HepG2 (cell line): ENCODE data around the gene GNG13. TPM values are rescaled to one million over a fixed set of nuclear protein-coding genes. Genes with fewer than 3 reads are reported as not detected.

Experiments used
- ATAC-seq: fragments of 200-7000 bp; cut with Tn5 transposase; 3 replicates; pipeline ENCODE4 v1.9.1; 2020; ENCODE audit warnings: mild to moderate bottlenecking, moderate library complexity
- BruUV-seq: library from RNA; stranded (reverse); fragments of 400-500 nt; replicated peaks from 2 replicates; lab custom pipeline; 2021; lab: Mats Ljungman, UMichigan
- CTCF ChIA-PET: fragments of 300-600 bp; formaldehyde crosslinking; extraction: SDS; loops from one replicate; lab custom pipeline; 2021; ENCODE audit warnings: low total read pairs, inconsistent platforms, low intra/inter-chr PET ratio; lab: Yijun Ruan, JAX
- POLR2A ChIA-PET: fragments of 350-600 bp; sonication (Branson Sonifier 250); formaldehyde crosslinking; loops from one replicate; lab custom pipeline; 2020; ENCODE audit warnings: antibody characterized with exemption, inconsistent platforms; lab: Yijun Ruan, JAX
- DNase-seq: peaks from one replicate; pipeline ENCODE4 v3.0.0-alpha.2; 2015; ENCODE audit warnings: low spot score
- FAIRE-seq: peaks from 3 replicates; lab custom pipeline; 2011; peaks lifted over from hg19 to GRCh38; lab: Jason Lieb, UNC
- H2AFZ ChIP-seq: one replicate; pipeline ENCODE4 v1.6.1; 2011; ENCODE audit warnings: low read length, inconsistent platforms
- H3K27ac ChIP-seq: fragments of 300-600 bp; 3 replicates; pipeline ENCODE4 v1.8.0; 2011; ENCODE audit warnings: mixed run types, mild to moderate bottlenecking, mixed read lengths, low read length, inconsistent platforms; ENCODE audit not compliant: insufficient read depth; ENCODE audit errors: extremely low read length
- H3K27me3 ChIP-seq, 2 experiments: fragments of 200-600 bp in 1 of 2; 2 replicates in 1 of 2; 3 replicates in 1 of 2; pipeline versions ENCODE4 v1.6.0 to v1.8.0; 2011; ENCODE audit warnings: low read length in 2 of 2, mild to moderate bottlenecking in 2 of 2, moderate library complexity in 2 of 2, inconsistent platforms in 1 of 2; ENCODE audit not compliant: insufficient read depth in 2 of 2, control insufficient read depth in 1 of 2
- H3K36me3 ChIP-seq, 2 experiments: fragments of 200-600 bp in 1 of 2; replicated peaks in 1 of 2; 2 replicates in 1 of 2; 3 replicates in 1 of 2; pipeline versions ENCODE4 v1.5.1 to v1.8.0; 2011; ENCODE audit warnings: low read length in 2 of 2, inconsistent platforms in 1 of 2; ENCODE audit not compliant: insufficient read depth in 2 of 2, control insufficient read depth in 1 of 2
- H3K4me1 ChIP-seq: 2 replicates; pipeline ENCODE4 v1.5.1; 2012; ENCODE audit warnings: low read length, inconsistent platforms; ENCODE audit not compliant: insufficient read depth
- H3K4me2 ChIP-seq: 2 replicates; pipeline ENCODE4 v1.6.0; 2011; ENCODE audit warnings: low read depth, low read length, inconsistent platforms
- H3K4me3 ChIP-seq, 3 experiments: fragments of 200-600 bp in 1 of 3; sonication (generic), shearing (Covaris generic) in 1 of 3; replicated peaks in 1 of 3; 2 replicates each; pipeline ENCODE4 v1.5.1; 2011 to 2016; ENCODE audit warnings: low read length in 3 of 3, inconsistent platforms in 2 of 3, low read depth in 2 of 3, mild to moderate bottlenecking in 2 of 3, control low read depth in 1 of 3, mixed read lengths in 1 of 3; ENCODE audit not compliant: insufficient read depth in 1 of 3
- H3K79me2 ChIP-seq: one replicate; pipeline ENCODE4 v1.6.1; 2011; ENCODE audit warnings: low read length, inconsistent platforms; ENCODE audit not compliant: insufficient read depth
- H3K9ac ChIP-seq: 2 replicates; pipeline ENCODE4 v1.6.0; 2011; ENCODE audit warnings: mild to moderate bottlenecking, low read depth, low read length, inconsistent platforms; ENCODE audit not compliant: insufficient read depth
- H3K9me3 ChIP-seq: 2 replicates; pipeline ENCODE4 v1.5.1; 2012; ENCODE audit warnings: mild to moderate bottlenecking, low read length
- H4K20me1 ChIP-seq: 2 replicates; pipeline ENCODE4 v1.6.0; 2011; ENCODE audit warnings: inconsistent platforms, mild to moderate bottlenecking, low read length, moderate library complexity; ENCODE audit not compliant: insufficient read depth
- CHD2 ChIP-seq: IDR thresholded peaks from 2 replicates; pipeline ENCODE4 v1.6.1; 2011; ENCODE audit warnings: low read depth, low read length, improper control_type of control experiment
- JDP2 ChIP-seq: sonication (generic); formaldehyde crosslinking; IDR thresholded peaks from 2 replicates; pipeline ENCODE4 v1.8.1; 2022; ENCODE audit warnings: missing genetic modification reagents, borderline replicate concordance
- PATZ1 ChIP-seq: sonication (generic); formaldehyde crosslinking; IDR thresholded peaks from 2 replicates; pipeline ENCODE4 v1.4.0; 2020; ENCODE audit warnings: missing genetic modification reagents
- PLSCR1 ChIP-seq: sonication (generic); formaldehyde crosslinking; IDR thresholded peaks from 2 replicates; pipeline ENCODE4 v1.5.0; 2020; ENCODE audit warnings: missing genetic modification reagents, mild to moderate bottlenecking, borderline replicate concordance
- SRSF9 ChIP-seq: fragments of 200-400 bp; formaldehyde crosslinking; IDR thresholded peaks from 2 replicates; pipeline ENCODE4 v1.6.1; 2018; ENCODE audit warnings: borderline replicate concordance, mild to moderate bottlenecking, low read depth, low read length; ENCODE audit not compliant: insufficient read depth, poor library complexity, severe bottlenecking
- ZBTB4 ChIP-seq: sonication (generic); formaldehyde crosslinking; IDR thresholded peaks from 2 replicates; pipeline ENCODE4 v1.4.0; 2020; ENCODE audit warnings: missing genetic modification reagents, mild to moderate bottlenecking, borderline replicate concordance
- ZNF275 ChIP-seq: sonication (generic); formaldehyde crosslinking; IDR thresholded peaks from 2 replicates; pipeline ENCODE4 v1.8.0; 2022; ENCODE audit warnings: missing genetic modification reagents, mild to moderate bottlenecking, inconsistent platforms, borderline replicate concordance
- ZNF335 ChIP-seq: sonication (generic); formaldehyde crosslinking; IDR thresholded peaks from 2 replicates; pipeline ENCODE4 v1.4.0; 2020; ENCODE audit warnings: missing genetic modification reagents
- ZNF503 ChIP-seq: sonication (generic); formaldehyde crosslinking; IDR thresholded peaks from 2 replicates; pipeline ENCODE4 v1.4.0; 2020; ENCODE audit warnings: missing genetic modification reagents
- WGBS: methylation state at CpG from one replicate; pipeline ENCODE4 v1.1.6; 2017; ENCODE audit warnings: low lambda C conversion rate; 5-methylcytosine and 5-hydroxymethylcytosine counted together
- in situ Hi-C: cut with HindIII; loops from 2 replicates; pipeline ENCODE4 v1.10.0; 2017; ENCODE audit warnings: low pct_unique_long_range_greater_than_20kb; ENCODE audit not compliant: extremely low pct_ligation_motif_present
- intact Hi-C: fragments of 100-400 bp; cut with micrococcal nuclease; formaldehyde crosslinking; loops from one replicate; pipeline ENCODE4 v1.10.0; 2022; ENCODE audit not compliant: unreplicated experiment
- polyA plus RNA-seq, 8 experiments: library from polyadenylated mRNA; depleted of rRNA in 3 of 8; stranded (reverse) in 7 of 8; unstranded in 1 of 8; fragments of >200 nt; fragmentation: Illumina TruSeq in 4 of 8; extraction: Trizol in 4 of 8; gene quantifications; 2 replicates each; pipeline versions ENCODE4 v1.2.1 to v1.2.3, GENCODE V29; 2011 to 2016; ENCODE audit warnings: low read depth in 4 of 8, missing spikeins in 1 of 8, mixed read lengths in 1 of 8; ENCODE audit not compliant: insufficient read depth in 1 of 8
- total RNA-seq, 5 experiments: library from RNA; depleted of rRNA; stranded (reverse); fragments of >200 nt; fragmentation: Illumina TruSeq; extraction: Trizol; gene quantifications; 2 replicates each; pipeline ENCODE4 v1.2.3, GENCODE V29; 2016; ENCODE audit warnings: low read depth in 1 of 5

The GNG13 gene
- total and polyA plus RNA-seq, 2 of the 13 experiments (the other 11 are each of a cell fraction or from before 2014, with no cell fraction given): not detected

- no peak for TF ChIP-seq PATZ1 (CRISPR knock-in tag)
These were observed 37.0 kb downstream of the GNG13 start (continued) for GRCh38 chr16:763369-764183.

GRCh38 chr16:762595-763268 is 37.8 kb downstream of the GNG13 start:
- Histone ChIP-seq H3K4me3 (no peak overlapping the region), H3K27ac (no peak overlapping the region), H4K20me1 (no peaks in the 10 kb centered on the region), H3K9ac (no peak overlapping the region), H2AFZ (no peak overlapping the region), H3K4me1 (peaks cover 32% of the 10 kb centered on the region), H3K9me3 (no peaks in the 10 kb centered on the region), H3K4me2 (peak overlapping the region; percentile 23; the same call in 1 of the 2 replicates), H3K36me3 (no peaks in the 10 kb centered on the region), H3K27me3 (peaks cover 3 to 8% of the 10 kb centered on the region in 2 experiments; a peak in 4 of 5 replicates), H3K79me2 (no peaks in the 10 kb centered on the region)
- no TSS peak for BruUV-seq
- intact Hi-C loops: no loop called here
- FAIRE-seq: no peak
- CTCF ChIA-PET: no interaction called here
- in situ Hi-C loops: no loop called here
- 83% methylated on average over 5 of the region's 17 CpGs for WGBS
- no peak for ATAC-seq
- POLR2A ChIA-PET: interaction anchor here (2.0 kb wide), 1 partner anchor 42 kb away, joined by 18 read pairs; the partner anchor contains the start of gene ANTKMT
- DNase-seq: no peak
- TF ChIP-seq SRSF9 (no peak), JDP2 (CRISPR knock-in tag) (no peak), ZNF503 (CRISPR knock-in tag) (no peak), ZBTB4 (CRISPR knock-in tag) (no peak), ZNF335 (CRISPR knock-in tag) (no peak), ZNF275 (no peak), CHD2 (no peak), PLSCR1 (CRISPR knock-in tag) (no peak)
